NCI-H2107 treated with DMSO at 0.1 percent for 48 hours (cell line): ENCODE measurements around the gene CDT1.
"Not testable (repeated sequence)": the region's sequence is repeated elsewhere in the genome, so short reads cannot be mapped to it uniquely, and the experiment has no call there.

Experiments
- DNase-seq: peaks from one replicate; lab custom pipeline; 2025; ENCODE audit not compliant: unreplicated experiment; lab: John Stamatoyannopoulos, UW

The CDT1 gene

DNA sequence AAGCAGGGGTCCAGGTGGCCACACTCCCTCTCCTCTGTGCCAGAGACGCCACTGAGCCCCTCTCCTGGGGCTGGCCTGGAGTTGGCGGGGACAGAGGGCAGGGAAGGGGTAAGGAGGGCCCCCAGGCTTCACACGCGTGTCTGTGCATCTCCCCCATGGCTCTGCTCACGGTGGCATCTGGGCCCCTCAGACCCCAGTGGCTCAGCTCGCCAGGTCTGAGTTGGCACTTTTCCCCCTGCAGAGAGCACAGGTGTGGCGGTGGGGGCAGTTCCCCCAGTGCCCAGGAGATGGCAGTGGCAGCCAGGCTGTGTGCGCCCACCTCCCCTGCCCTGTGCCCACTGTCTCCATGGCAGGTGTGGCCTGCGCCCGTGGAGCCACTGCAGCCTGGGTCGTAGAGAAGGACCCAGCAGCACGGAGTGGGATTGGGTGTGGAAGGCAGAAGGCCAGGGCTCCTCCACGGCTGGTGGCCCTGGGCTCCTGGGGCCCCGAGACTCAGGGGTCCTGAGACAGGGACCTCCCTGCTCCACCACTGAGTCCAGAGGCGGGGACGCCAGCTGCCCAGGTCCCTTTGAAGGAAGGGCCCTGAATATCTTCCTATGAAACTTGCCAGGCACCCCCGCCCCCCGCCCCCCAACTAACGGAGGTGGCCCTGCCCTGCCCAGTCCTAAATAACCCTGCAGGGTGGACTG lies 12.5 kb downstream of the CDT1 start:
- peak; percentile 10 for DNase-seq

DNA sequence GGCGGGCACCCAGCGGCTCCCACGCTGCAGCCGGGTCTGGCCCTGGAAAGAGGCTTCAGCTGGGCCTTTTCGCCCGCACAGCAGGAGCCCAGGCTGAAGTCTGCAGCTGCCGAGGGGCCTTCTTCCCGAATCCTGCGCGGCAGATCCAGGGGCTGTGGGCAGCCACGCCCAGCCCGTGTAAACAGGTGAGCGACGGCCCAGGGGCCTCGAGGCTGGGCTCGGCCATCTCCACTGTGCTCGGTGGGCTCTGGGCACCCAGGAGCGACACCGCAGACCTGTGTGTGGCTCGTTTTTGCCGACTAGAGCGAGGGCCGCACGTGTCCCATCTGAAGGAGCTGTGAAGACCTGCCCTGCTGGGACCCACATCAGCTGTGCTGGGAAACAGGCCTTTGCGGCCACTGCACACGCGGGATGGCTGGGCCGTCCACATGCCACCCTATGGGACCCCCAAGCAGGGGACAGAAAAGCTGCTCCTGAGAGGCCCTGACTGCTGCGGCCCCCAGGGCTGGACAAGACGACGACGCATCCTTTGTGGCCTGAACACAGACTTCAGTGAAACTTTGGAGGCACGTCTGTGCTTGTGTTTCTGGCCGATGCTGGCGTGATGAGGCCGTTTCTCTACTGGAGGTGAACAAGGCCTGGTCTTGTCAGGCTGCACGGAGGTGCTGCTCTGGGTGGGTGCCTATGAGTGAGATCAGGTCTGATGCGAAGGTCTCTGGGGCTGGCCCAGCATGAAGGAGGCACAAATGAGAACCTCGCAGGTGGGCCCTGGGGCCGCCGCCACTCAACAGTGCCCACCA lies 13.3 kb downstream of the CDT1 start:
- no peak for DNase-seq

DNA sequence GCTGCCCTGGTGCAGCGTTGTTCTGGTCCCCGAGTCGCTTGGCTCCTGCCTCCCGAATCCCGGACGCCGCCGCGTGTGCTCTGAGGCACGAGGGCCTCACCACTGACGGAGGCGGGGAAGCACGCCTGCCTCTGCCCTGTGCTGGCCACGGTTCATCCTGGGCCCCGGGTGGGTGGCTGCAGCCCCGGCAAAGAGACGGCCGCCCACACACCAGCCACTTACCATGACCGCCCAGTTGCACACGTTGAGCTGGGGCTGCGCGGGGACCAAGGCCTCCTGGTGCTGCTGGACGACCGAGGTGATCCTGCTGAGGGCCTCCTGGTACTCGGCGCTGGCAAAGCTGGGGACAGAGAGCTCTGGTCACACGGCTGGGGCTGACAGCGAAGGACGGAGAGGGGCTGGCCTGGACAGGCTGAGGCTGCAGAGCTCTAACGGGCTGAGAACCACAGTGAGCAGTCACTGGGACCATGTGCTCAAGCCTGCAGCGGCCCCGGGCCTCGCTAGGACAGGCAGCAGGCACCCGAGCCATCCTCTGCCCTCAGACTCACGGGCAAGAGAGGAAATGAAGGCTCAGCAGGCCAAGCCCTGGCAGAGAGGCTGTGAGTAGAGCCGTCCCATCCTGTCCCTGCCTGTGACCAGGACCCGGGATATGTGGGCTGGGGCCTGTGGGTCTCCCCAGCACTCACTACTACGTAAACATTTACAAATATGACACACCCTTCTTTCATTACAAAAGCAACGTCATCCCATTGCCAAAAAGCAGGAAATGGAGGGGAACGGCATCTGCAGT lies 14.4 kb downstream of the CDT1 start:
- DNase-seq: no peak

DNA sequence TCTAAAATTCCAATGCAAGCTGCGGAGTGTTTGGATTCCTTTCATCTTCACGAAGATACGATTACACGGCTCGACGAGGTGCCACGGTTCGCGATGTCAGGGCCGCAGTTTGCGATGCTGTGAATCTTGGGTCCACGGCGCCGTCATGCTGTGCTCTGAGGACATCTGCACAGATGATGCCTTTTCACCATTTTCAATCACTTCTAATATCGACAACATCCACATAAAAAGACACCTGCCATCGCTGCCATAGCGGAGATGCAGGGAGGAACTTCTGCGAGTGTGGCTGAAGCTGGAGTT lies 14.9 kb downstream of the CDT1 start:
- no peak for DNase-seq

DNA sequence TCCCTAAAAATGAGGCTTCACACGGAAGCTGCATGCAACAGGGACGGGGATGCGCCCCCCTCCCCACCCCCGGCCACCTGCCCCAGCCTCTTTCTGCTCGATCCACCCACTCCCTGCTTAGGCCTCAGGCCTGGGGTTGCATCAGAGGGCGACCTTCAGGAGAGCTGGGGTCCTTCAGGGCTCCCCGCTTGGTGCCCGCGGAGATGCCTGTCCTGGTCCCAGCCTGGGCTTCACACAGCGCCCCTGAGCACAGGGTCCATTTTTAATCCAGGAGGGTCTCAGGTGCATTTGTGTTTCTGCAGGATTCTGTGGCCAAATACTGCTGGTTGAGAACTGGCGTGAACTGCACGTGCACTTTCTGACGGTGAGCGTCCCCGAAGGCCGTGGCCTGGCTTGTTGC lies 15.5 kb downstream of the CDT1 start:
- no peak for DNase-seq

DNA sequence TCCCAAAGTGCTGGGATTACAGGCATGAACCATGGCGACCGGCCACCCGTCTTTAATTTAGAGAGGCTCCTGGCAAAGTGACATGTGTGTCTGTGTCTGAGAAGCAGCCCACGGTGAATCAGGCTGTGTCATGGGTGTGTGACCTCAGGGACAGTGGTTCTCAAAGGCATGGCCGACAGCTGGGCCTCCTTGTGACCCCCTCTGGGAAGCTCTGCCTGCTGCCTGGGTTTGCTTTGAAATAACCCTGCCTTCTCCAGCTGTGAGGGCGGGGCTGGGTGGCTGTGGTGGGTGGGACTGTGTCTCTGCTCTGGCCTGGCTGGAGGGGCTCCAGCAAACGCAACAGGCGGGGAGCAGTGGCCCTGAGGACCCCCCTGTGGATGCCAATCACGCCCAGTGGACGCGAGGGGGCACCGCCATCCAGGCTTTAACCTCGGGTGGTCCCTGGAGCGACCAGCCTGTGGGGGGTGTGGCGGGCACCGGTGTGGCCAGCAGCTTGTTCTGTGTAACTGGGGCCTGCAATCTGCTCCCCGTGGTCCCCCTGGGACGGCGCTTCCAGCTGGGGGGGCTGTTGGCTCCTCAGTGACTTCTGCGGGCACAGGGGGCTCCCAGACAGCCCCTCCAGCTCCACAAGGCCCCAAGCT lies 16.9 kb downstream of the CDT1 start:
- no peak for DNase-seq

DNA sequence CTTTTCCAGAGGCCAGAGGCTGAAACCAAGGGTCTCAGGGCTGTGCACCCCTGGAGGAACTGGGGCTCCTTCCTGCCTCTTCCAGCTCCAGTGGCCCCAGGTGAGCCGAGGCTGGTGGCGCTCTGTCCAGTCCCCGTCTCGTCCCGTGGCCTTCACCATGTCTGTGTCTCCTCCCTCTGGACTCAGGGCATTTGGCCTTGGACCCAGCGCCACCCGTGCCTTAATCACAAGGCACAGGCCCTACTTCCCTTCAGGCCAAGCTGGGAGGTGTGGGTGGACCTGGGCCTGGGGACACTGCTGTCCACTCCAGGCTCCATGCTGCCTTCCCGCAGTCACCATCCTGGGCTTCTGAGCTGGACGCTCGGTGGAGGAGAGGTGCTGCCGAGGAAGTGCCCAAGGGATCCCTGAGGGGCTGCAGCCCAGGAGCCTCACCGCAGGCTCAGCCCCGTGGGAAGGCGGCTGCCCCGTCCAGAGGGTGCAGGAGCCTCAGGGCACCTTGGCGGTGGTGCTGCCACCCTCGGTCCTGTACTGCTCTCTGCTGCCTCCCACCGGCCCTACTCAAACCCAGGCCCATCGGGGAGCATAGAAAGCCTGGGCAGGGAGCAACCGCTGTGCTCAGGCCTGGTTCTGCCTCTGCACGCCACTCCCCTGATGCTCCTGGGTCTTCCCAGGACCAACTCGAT lies 17.7 kb downstream of the CDT1 start:
- DNase-seq: no peak

DNA sequence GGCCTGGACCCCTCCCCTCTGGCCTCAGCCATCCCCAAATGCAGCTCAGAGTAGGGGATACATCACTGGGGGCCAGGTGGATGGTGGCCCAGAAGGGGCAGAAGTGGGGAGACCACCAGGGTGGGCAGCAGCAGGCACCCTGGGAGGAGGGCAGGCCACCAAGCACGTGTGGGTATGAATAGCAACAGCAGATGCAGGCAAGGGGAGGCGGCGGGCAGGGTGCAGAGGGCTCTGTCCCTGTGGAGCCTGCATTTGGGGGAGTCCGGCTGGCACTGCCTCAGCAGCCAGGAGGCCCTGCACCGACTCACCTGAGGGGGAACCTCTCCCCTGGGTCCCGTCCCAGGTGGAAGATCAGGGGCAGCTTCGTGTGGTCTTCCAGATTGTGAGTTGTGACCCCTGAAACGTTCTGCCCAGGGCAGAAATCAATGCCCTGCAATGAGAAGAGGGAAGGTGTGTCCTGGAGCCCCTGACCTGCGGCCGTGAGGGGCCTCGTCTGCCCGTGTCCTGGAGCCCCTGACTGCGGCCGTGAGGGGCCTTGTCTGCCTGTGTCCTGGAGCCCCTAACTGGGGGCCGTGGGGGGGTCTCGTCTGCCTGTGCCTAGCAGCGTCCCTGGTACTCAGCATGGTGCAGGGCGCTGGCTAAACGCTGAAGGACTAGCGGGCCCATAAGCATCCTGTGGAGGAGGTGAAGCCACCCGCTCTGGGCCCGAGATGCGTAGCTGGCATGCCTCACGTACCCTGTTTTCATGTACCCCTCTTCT lies 18.9 kb downstream of the CDT1 start:
- DNase-seq: no peak

DNA sequence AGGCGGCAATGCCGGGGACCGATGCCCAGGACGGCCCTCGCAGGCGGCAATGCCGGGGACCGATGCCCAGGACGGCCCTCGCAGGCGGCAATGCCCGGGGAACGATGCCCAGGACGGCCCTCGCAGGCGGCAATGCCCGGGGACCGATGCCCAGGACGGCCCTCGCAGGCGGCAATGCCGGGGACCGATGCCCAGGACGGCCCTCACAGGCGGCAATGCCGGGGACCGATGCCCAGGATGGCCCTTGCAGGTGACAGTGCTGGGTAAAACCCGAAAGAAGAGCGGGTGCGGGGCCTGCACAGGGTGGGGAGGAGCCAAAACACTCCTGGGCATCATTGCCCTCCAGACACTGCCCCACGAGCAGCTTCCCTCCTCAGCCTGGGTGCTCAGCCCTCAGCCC lies 20.1 kb downstream of the CDT1 start:
- not testable (repeated sequence) for DNase-seq

DNA sequence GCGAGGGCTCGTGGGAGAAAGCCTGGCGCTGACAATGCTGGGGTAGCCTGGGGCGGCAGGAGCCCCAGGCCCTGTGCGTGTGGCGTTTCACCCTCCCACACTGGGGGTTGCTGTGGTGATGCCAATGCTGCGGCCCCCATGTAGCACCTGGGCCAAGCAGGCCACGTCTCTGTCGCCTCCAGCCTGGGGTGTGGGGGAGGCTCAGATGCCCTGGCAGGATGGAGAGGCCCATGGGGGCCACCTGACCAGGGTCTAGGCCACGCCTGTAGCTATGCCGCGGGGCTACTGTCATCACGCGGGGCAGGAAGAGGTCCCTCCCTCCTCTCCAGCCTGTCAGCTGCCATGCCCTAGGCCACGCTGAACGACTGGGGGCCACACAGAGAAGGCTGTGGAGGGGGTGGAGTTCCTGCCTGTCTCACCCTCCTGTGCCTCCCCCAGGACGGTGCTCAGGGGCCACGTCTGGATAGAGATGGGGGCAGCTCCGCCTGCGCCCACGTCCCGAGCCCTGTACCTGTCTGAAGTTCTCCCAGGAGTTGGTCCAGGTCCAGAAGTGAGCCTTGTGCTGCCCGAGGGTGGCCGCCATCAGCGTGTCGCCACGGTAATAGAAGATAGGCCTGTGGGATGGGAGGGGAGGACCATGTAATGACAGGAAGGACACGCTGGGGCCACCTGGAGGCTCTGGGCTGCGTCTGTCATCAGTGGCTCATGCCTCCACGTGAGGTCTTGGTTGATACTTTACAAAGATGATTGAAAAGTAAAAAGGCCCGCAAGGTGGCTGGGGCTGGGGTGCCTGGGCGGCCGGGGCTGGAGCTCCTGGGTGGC lies 20.9 kb downstream of the CDT1 start:
- no peak for DNase-seq

DNA sequence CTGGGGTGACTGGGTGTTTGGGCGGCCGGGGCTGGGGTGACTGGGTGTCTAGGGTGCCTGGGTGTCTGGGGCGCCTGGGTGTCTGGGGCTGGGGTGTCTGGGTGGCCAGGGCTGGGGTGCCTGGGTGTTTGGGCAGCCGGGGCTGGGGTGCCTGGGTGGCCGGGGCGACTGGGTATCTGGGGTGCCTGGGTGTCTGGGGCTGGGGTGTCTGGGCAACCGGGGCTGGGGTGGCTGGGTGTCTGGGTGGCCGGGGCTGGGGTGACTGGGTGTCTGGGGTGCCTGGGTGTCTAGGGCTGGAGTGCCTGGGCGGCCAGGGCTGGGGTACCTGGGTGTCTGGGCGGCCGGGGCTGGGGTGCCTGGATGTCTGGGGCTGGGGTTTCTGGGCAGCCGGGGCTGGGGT lies 21.6 kb downstream of the CDT1 start:
- DNase-seq: no peak

DNA sequence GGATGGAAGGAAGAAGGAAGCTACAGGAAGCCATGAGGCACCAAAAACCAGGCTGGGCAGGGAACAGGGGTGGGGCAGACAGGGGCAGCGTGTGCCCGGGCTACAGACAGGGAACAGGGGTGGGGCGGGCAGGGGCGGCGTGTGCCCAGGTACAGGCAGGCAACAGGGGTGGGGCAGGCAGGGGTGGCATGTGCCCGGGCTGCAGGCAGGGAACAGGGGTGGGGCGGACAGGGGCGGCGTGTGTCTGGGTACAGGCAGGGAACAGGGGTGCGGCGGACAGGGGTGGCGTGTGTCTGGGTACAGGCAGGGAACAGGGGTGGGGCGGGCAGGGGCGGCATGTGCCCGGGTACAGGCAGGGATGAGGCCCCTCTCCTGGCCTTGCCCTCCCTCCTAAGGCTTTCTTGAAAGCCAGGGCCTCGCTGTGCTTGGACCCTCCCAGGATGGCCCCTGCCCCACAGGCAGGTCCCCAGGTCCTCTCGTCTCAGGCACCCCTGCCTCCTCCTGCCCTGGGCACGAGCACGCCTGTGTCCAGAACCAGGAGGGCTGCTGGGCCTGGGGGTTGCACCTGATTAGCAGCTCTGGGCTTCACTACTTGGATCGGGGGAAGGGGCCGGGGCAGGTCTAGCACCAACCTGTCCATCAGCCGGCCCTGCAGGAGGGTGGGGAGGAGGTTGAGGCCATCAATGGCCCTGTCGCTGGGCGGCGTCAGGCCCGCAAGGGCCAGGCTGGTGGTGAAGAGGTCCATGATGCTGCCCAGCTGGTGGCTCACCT lies 22.7 kb downstream of the CDT1 start:
- no peak for DNase-seq

DNA sequence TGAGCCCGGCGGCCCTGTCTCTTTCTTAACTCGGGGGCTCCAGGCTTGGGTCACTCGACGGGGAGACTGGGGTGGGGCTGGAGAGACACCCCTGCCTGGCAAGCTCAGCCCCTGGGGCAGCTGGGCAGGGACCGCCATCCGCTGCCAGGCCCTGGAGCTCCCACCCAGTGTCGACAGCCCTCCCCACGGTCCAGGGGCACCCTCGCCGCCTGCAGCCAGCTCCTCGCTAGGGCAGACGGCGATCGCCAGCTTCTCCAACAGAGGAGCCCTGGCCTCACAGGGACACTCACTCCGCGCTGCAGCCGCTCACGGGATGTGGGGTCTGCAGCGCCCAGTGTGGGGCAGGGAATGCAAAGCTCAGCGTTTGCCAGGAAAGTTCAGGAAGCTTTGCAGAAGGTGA lies 24.1 kb downstream of the CDT1 start:
- DNase-seq: no peak

DNA sequence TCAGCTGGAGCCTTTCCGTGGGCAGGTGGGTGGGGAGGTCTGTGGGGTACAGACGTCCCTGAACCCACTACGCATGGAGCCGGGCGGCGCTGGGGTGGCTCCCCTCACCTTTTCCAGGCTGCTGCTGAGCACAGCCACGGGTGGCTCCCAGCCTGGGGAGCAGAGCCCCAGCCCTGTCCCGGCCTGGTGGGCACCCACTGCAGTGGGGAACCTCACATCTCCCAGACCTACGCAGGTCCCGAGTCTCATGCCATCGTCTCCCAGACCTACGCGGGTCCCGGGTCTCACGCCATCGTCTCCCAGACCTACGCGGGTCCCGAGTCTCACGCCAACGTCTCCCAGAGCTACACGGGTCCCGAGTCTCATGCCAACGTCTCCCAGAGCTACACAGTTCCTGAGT lies 25.1 kb downstream of the CDT1 start:
- no peak for DNase-seq

DNA sequence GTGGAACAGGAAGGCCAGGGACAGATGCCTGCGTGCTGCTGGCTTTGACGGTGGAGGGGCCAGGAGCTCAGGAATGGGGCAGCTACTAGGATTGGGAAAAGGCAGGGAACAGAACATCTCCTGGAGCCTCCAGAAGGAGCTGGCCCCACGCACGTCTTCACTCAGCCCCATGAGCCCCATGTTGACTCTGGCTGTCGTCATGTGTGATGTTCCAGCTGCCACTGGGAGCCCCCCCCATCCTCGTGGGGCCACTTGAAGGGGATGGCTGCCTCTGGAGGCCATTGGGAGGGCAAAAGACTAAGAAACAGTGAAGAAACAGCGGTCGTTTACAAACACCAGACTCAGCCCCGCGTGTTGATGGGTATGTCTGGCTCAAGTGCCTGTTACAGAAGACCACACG lies 26.7 kb downstream of the CDT1 start:
- DNase-seq: no peak

DNA sequence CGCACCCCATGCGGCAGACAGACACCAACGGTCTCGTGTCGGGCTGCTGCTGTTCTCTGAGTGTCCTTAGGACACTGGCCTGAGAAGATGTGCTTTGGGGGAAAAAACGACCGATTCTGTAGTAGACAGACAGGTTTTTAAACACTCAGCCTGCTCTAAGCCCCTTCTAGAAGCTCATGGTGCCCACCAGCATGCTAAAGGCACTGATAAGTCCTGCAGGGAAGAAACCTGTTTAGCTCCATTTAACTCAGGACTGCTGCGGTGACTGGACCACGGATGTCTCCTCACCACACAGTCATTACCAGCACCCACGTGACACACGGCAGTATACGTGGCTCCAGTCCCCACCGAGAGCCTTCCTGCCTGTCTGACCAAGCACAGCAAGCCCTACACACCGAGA lies 27.2 kb downstream of the CDT1 start:
- DNase-seq: no peak

DNA sequence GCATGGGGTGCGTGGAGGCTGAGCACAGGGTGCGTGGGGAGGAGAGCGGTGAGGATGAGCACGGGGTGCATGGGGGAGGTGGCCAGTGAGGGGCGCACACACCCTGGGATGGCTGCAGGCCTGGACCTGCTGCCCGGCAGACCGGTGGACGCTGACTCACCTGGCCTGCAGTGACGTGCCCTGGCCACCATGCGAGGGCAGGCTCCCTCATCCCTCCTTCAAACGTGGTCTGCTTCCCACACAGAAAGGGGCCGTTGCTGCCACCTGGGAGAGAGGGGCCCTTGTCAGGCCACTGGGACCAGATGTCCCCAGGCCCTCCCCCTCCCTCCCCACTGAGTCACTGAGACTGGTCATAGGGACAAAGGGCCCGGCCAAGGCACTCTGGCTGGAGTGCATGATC lies 28.2 kb downstream of the CDT1 start:
- no peak for DNase-seq

DNA sequence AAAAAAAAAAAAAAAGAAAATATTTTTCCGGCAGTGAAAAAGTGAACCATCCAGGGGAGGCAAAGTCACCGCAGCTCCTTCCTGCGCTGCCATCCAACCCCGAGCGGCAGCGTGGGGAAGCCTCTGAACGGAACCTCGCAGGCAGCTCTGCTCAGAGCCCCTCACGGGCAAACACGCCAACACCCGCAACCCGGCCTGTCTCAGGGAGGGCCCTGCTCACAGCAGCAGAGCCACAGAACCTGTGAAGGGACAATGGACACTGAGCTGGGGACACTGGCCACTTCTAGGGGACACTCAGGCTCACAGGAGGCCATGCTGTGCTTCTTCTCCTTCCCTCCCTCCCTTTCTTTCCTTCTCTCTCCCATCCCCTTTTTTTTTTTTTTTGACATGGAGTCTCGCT lies 29.5 kb downstream of the CDT1 start:
- DNase-seq: no peak

DNA sequence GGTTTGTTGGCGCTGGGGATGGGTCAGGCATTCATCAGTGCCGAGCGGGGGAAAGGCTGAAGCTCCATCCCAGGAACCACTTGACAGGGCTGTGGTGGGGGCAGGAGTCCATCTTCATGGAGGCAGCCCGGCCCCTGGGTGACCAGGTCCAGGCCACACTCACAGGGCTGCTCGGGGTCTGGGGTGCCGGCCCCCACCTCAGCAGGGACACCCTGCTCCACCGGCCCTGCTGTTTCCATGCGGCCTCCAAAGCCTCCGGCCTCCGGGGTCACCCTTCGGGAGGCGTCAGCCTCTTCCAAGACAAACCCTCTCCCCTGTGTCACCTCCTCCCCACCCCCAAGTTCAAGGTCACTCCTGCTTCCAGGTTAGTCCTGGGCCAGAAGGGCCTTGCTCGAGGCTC lies 31.1 kb downstream of the CDT1 start:
- DNase-seq: no peak
